ENCODE results near the gene MAP3K5. TPM values are rescaled to one million over a fixed set of nuclear protein-coding genes. Genes with fewer than 3 reads are reported as not detected.

MAP3K5 gene
- total RNA-seq, 5 donors from 2014 or later (not counting 1 experiment from before 2014, with no cell fraction given) = 17.8 to 29.2 (median 20.6) TPM

DNA sequence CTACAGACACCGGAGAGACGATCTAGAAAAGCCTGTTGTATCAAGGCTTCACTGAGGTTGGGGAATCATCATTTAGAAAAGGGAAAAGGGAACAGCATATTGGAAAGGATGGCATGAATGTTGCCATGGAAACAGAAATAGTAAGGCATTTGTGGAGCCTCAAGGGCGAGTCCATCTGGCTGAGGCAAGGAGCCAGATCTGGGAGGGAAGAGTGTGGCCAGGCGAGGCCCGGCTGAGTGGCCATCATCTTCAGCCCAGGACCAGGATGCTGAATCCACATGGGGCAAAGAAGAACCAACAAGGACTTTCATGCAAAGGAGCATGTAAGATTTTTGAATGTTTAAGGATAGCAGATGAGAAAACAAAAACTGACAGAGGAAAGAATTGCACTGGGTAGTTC is 85.8 kb downstream of the MAP3K5 start:
- H3K27me3 ChIP-seq (replicated peaks in 1 of 2; ENCODE audit: control insufficient read depth in 2 of 2, extremely low read depth in 1 of 2, insufficient read depth in 2 of 2, low read length in 1 of 2) = no peaks in the 10 kb centered on the region
- H3K9me3 ChIP-seq = no peaks in the 10 kb centered on the region
- DNase-seq (no peak), ATAC-seq (replicated peaks in 1 of 4) (no peak)
- no peaks in the 10 kb centered on the region for H3K36me3 ChIP-seq (ENCODE audit: control insufficient read depth in 2 of 2, extremely low read depth in 1 of 2, insufficient read depth in 1 of 2, low read length in 1 of 2)
- ChIA-PET CTCF (interaction anchor here in 1 of 2 donors (0.7 kb wide), 1 partner anchor 71 kb away, joined by 3 read pairs; no protein-coding TSS in a partner anchor), POLR2A (interaction anchor here in 1 of 2 donors (0.5 kb wide), 1 partner anchor 29 kb away, joined by 4 read pairs; no protein-coding TSS in a partner anchor)
- WGBS (ENCODE audit: insufficient coverage) = 97% methylated on average over 3 of the region's 5 CpGs
- no peaks in the 10 kb centered on the region for H3K4me1 ChIP-seq (ENCODE audit: control insufficient read depth in 1 of 2, extremely low read depth in 1 of 2, insufficient read depth in 2 of 2, low read length in 2 of 2)
- no peaks in the 10 kb centered on the region for H3K27me3 Mint-ChIP-seq
- no peak overlapping the region for H3K27ac Mint-ChIP-seq
- H3K4me3 ChIP-seq (ENCODE audit: control insufficient read depth in 1 of 2, extremely low read depth in 1 of 2, low read length in 1 of 2) = no peak overlapping the region
- no peak overlapping the region for H3K27ac ChIP-seq (ENCODE audit: low read length)
- peaks cover 10 to 26% (median 14%) of the 10 kb centered on the region in 3 donors for H3K4me1 Mint-ChIP-seq
- H3K4me3 Mint-ChIP-seq = no peak overlapping the region
- H3K9me3 Mint-ChIP-seq = no peaks in the 10 kb centered on the region
- peaks cover 20% of the 10 kb centered on the region for H3K36me3 Mint-ChIP-seq

DNA sequence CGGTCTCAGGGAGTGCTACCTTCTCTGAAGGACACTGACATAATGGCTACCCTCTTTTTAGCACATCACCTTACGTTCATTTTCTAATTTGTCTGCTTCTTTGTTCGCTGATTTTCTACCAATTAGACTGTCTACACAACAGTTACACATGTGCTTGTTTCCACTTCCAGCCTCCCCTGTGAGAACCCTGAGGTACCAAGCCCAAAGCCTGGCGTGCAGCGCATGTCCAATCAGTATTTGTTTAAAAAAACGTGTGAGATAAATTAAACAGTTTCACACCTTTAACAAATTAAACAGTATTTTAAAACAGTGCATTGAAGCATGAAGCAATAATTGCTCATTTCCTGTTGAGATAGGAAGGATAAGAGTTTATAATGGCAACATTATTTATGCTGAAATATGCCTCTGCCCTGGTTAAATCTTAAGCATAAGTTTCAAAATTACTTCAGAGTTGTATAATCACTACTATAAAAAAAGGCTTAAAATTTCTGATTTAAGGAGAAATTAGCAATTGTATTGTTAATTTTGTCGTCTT is 88.9 kb downstream of the MAP3K5 start:
- 94% methylated on average over 3 of the region's 7 CpGs for WGBS (ENCODE audit: insufficient coverage)
- no peaks in the 10 kb centered on the region for H3K9me3 ChIP-seq
- no peak overlapping the region for H3K4me3 ChIP-seq (ENCODE audit: control insufficient read depth in 1 of 2, extremely low read depth in 1 of 2, low read length in 1 of 2)
- ChIA-PET CTCF (no interaction called here), POLR2A (no interaction called here)
- H3K36me3 ChIP-seq (ENCODE audit: control insufficient read depth in 2 of 2, extremely low read depth in 1 of 2, insufficient read depth in 1 of 2, low read length in 1 of 2) = peaks cover 0 to 2% of the 10 kb centered on the region in 2 donors
- H3K27me3 Mint-ChIP-seq = no peaks in the 10 kb centered on the region
- H3K36me3 Mint-ChIP-seq = peaks cover 20% of the 10 kb centered on the region
- no peak overlapping the region for H3K4me3 Mint-ChIP-seq
- H3K27ac ChIP-seq (ENCODE audit: low read length) = no peak overlapping the region
- H3K27me3 ChIP-seq (replicated peaks in 1 of 2; ENCODE audit: control insufficient read depth in 2 of 2, extremely low read depth in 1 of 2, insufficient read depth in 2 of 2, low read length in 1 of 2) = no peaks in the 10 kb centered on the region
- no peaks in the 10 kb centered on the region for H3K9me3 Mint-ChIP-seq
- no peaks in the 10 kb centered on the region for H3K4me1 ChIP-seq (ENCODE audit: control insufficient read depth in 1 of 2, extremely low read depth in 1 of 2, insufficient read depth in 2 of 2, low read length in 2 of 2)
- ATAC-seq (replicated peaks in 1 of 4) (no peak), DNase-seq (no peak)
- peaks cover 26 to 44% (median 36%) of the 10 kb centered on the region in 3 donors for H3K4me1 Mint-ChIP-seq
- peak overlapping the region in 1 of 2 donors; percentile 33 for H3K27ac Mint-ChIP-seq

GRCh38 chr6:136701045-136701444 is 91.2 kb downstream of the MAP3K5 start:
- no peak overlapping the region for H3K4me3 ChIP-seq (ENCODE audit: control insufficient read depth in 1 of 2, extremely low read depth in 1 of 2, low read length in 1 of 2)
- H3K9me3 Mint-ChIP-seq = no peaks in the 10 kb centered on the region
- H3K4me1 Mint-ChIP-seq = peaks cover 26 to 35% (median 27%) of the 10 kb centered on the region in 3 donors
- no peak overlapping the region for H3K27ac ChIP-seq (ENCODE audit: low read length)
- H3K9me3 ChIP-seq = no peaks in the 10 kb centered on the region
- 100% methylated on average over 1 of the region's 3 CpGs for WGBS (ENCODE audit: insufficient coverage)
- H3K36me3 Mint-ChIP-seq = peaks cover 25% of the 10 kb centered on the region
- ATAC-seq (replicated peaks in 1 of 4) (no peak), DNase-seq (no peak)
- no peaks in the 10 kb centered on the region for H3K27me3 Mint-ChIP-seq
- no peak overlapping the region for H3K4me3 Mint-ChIP-seq
- POLR2A ChIA-PET = no interaction called here
- H3K27me3 ChIP-seq (replicated peaks in 1 of 2; ENCODE audit: control insufficient read depth in 2 of 2, extremely low read depth in 1 of 2, insufficient read depth in 2 of 2, low read length in 1 of 2) = no peaks in the 10 kb centered on the region
- H3K27ac Mint-ChIP-seq = peak overlapping the region in 1 of 2 donors; percentile 47
- peaks cover 0 to 12% of the 10 kb centered on the region in 2 donors for H3K36me3 ChIP-seq (ENCODE audit: control insufficient read depth in 2 of 2, extremely low read depth in 1 of 2, insufficient read depth in 1 of 2, low read length in 1 of 2)
- CTCF ChIA-PET = interaction anchor here in 1 of 2 donors (1.7 kb wide), 1 partner anchor 91 kb away, joined by 6 read pairs; the partner anchor contains the start of gene MAP3K5
- no peaks in the 10 kb centered on the region for H3K4me1 ChIP-seq (ENCODE audit: control insufficient read depth in 1 of 2, extremely low read depth in 1 of 2, insufficient read depth in 2 of 2, low read length in 2 of 2)

GRCh38 chr6:136699358-136699757 is 92.9 kb downstream of the MAP3K5 start:
- POLR2A ChIA-PET = interaction anchor here in 1 of 2 donors (0.6 kb wide), 1 partner anchor 27 kb away, joined by 3 read pairs; no protein-coding TSS in a partner anchor
- Histone ChIP-seq H3K36me3 (ENCODE audit: control insufficient read depth in 2 of 2, extremely low read depth in 1 of 2, insufficient read depth in 1 of 2, low read length in 1 of 2) (peaks cover 0 to 16% of the 10 kb centered on the region in 2 donors), H3K27me3 (replicated peaks in 1 of 2; ENCODE audit: control insufficient read depth in 2 of 2, extremely low read depth in 1 of 2, insufficient read depth in 2 of 2, low read length in 1 of 2) (no peaks in the 10 kb centered on the region), H3K27ac (ENCODE audit: low read length) (no peak overlapping the region), H3K4me1 (ENCODE audit: control insufficient read depth in 1 of 2, extremely low read depth in 1 of 2, insufficient read depth in 2 of 2, low read length in 2 of 2) (no peaks in the 10 kb centered on the region), H3K9me3 (no peaks in the 10 kb centered on the region), H3K4me3 (ENCODE audit: control insufficient read depth in 1 of 2, extremely low read depth in 1 of 2, low read length in 1 of 2) (no peak overlapping the region)
- H3K9me3 Mint-ChIP-seq = no peaks in the 10 kb centered on the region
- H3K4me1 Mint-ChIP-seq = peaks cover 26 to 35% (median 27%) of the 10 kb centered on the region in 3 donors
- 94% methylated on average over 3 of the region's 5 CpGs for WGBS (ENCODE audit: insufficient coverage)
- no peak for DNase-seq
- no peak for ATAC-seq (replicated peaks in 1 of 4)
- H3K27ac Mint-ChIP-seq = peak overlapping the region in 1 of 2 donors; percentile 30
- H3K4me3 Mint-ChIP-seq = no peak overlapping the region
- no peaks in the 10 kb centered on the region for H3K27me3 Mint-ChIP-seq
- peaks cover 38% of the 10 kb centered on the region for H3K36me3 Mint-ChIP-seq
- CTCF ChIA-PET = interaction anchor here in 1 of 2 donors (1.5 kb wide), 1 partner anchor 93 kb away, joined by 6 read pairs; the partner anchor contains the start of gene MAP3K5

- Mint-ChIP-seq H3K27ac (no peak overlapping the region), H3K27me3 (no peaks in the 10 kb centered on the region), H3K9me3 (no peaks in the 10 kb centered on the region), H3K36me3 (peaks cover 44% of the 10 kb centered on the region), H3K4me1 (peaks cover 20 to 28% (median 26%) of the 10 kb centered on the region in 3 donors), H3K4me3 (no peak overlapping the region)
- Histone ChIP-seq H3K4me1 (ENCODE audit: control insufficient read depth in 1 of 2, extremely low read depth in 1 of 2, insufficient read depth in 2 of 2, low read length in 2 of 2) (no peaks in the 10 kb centered on the region), H3K9me3 (no peaks in the 10 kb centered on the region), H3K27ac (ENCODE audit: low read length) (no peak overlapping the region), H3K4me3 (ENCODE audit: control insufficient read depth in 1 of 2, extremely low read depth in 1 of 2, low read length in 1 of 2) (no peak overlapping the region), H3K27me3 (replicated peaks in 1 of 2; ENCODE audit: control insufficient read depth in 2 of 2, extremely low read depth in 1 of 2, insufficient read depth in 2 of 2, low read length in 1 of 2) (no peaks in the 10 kb centered on the region), H3K36me3 (ENCODE audit: control insufficient read depth in 2 of 2, extremely low read depth in 1 of 2, insufficient read depth in 1 of 2, low read length in 1 of 2) (peaks cover 0 to 33% of the 10 kb centered on the region in 2 donors)
- ChIA-PET POLR2A (no interaction called here), CTCF (interaction anchor here in 1 of 2 donors (1.0 kb wide), 1 partner anchor 38 kb away, joined by 3 read pairs; no protein-coding TSS in a partner anchor)
- WGBS (ENCODE audit: insufficient coverage) = no CpG with 5 or more reads among the region's 7 CpGs
- ATAC-seq (replicated peaks in 1 of 4) (no peak), DNase-seq (no peak)
Observed at GRCh38 chr6:136696783-136697364, 95.4 kb downstream of the MAP3K5 start.

- Histone ChIP-seq H3K4me1 (ENCODE audit: control insufficient read depth in 1 of 2, extremely low read depth in 1 of 2, insufficient read depth in 2 of 2, low read length in 2 of 2) (no peaks in the 10 kb centered on the region), H3K27me3 (replicated peaks in 1 of 2; ENCODE audit: control insufficient read depth in 2 of 2, extremely low read depth in 1 of 2, insufficient read depth in 2 of 2, low read length in 1 of 2) (no peaks in the 10 kb centered on the region), H3K36me3 (ENCODE audit: control insufficient read depth in 2 of 2, extremely low read depth in 1 of 2, insufficient read depth in 1 of 2, low read length in 1 of 2) (peaks cover 0 to 33% of the 10 kb centered on the region in 2 donors), H3K4me3 (ENCODE audit: control insufficient read depth in 1 of 2, extremely low read depth in 1 of 2, low read length in 1 of 2) (no peak overlapping the region), H3K9me3 (no peaks in the 10 kb centered on the region), H3K27ac (ENCODE audit: low read length) (no peak overlapping the region)
- H3K9me3 Mint-ChIP-seq = no peaks in the 10 kb centered on the region
- CTCF ChIA-PET = interaction anchor here in 1 of 2 donors (1.0 kb wide), 1 partner anchor 37 kb away, joined by 3 read pairs; no protein-coding TSS in a partner anchor
- WGBS (ENCODE audit: insufficient coverage) = no CpG with 5 or more reads among the region's 2 CpGs
- peaks cover 15 to 23% (median 20%) of the 10 kb centered on the region in 3 donors for H3K4me1 Mint-ChIP-seq
- no peaks in the 10 kb centered on the region for H3K27me3 Mint-ChIP-seq
- POLR2A ChIA-PET = no interaction called here
- H3K36me3 Mint-ChIP-seq = peaks cover 48% of the 10 kb centered on the region
- DNase-seq (no peak), ATAC-seq (replicated peaks in 1 of 4) (no peak)
- no peak overlapping the region for H3K27ac Mint-ChIP-seq
- H3K4me3 Mint-ChIP-seq = no peak overlapping the region
Observed at GRCh38 chr6:136696238-136696637, 96.0 kb downstream of the MAP3K5 start.
